Endothelial cell of umbilical vein (primary cell): ENCODE measurements around the gene MTNR1B. TPM values are rescaled to one million over a fixed set of nuclear protein-coding genes. Genes with fewer than 3 reads are reported as not detected.

Source experiments
- BruUV-seq: library from RNA; stranded (reverse); fragments of 400-500 nt; replicated peaks from 2 replicates; lab custom pipeline; 2021; lab: Mats Ljungman, UMichigan
- CTCF ChIA-PET: fragments of 300-600, 350-600 bp; sonication (Branson Sonifier 250); formaldehyde crosslinking; loops from one replicate; lab custom pipeline; 2021; ENCODE audit warnings: antibody characterized with exemption, inconsistent platforms; lab: Charles Lee
- POLR2A ChIA-PET: fragments of 300-600, 350-600 bp; sonication (Branson Sonifier 250); formaldehyde crosslinking; loops from one replicate; lab custom pipeline; 2021; ENCODE audit warnings: antibody characterized with exemption, inconsistent platforms; lab: Charles Lee
- DNase-seq: peaks from one replicate; pipeline ENCODE4 v3.0.0-alpha.2; 2011; ENCODE audit warnings: low read depth, low spot score
- FAIRE-seq: peaks from 2 replicates; lab custom pipeline; 2011; peaks lifted over from hg19 to GRCh38; lab: Jason Lieb, UNC
- H2AFZ ChIP-seq: 2 replicates; pipeline ENCODE4 v1.6.0; 2012; ENCODE audit warnings: low read depth, low read length, control low read depth, inconsistent platforms
- H3K27ac ChIP-seq: 2 replicates; pipeline ENCODE4 v1.5.1; 2011; ENCODE audit warnings: low read depth, mild to moderate bottlenecking, control low read depth, low read length, moderate library complexity; ENCODE audit not compliant: insufficient read depth
- H3K27me3 ChIP-seq, 2 experiments: 2 replicates each; pipeline versions ENCODE4 v1.6.0 to v1.6.1; 2011; ENCODE audit warnings: low read length in 2 of 2, mixed read lengths in 1 of 2; ENCODE audit not compliant: control insufficient read depth in 2 of 2, insufficient read depth in 2 of 2
- H3K36me3 ChIP-seq, 2 experiments: 2 replicates in 1 of 2; 3 replicates in 1 of 2; pipeline ENCODE4 v1.5.1; 2011; ENCODE audit warnings: low read length in 2 of 2, mild to moderate bottlenecking in 1 of 2, moderate library complexity in 1 of 2; ENCODE audit not compliant: control insufficient read depth in 2 of 2, insufficient read depth in 2 of 2; ENCODE audit errors: extremely low read depth in 1 of 2
- H3K4me1 ChIP-seq: 3 replicates; pipeline ENCODE4 v1.5.1; 2011; ENCODE audit warnings: mild to moderate bottlenecking, low read length; ENCODE audit not compliant: control insufficient read depth, insufficient read depth; ENCODE audit errors: extremely low read depth
- H3K4me2 ChIP-seq: 2 replicates; pipeline ENCODE4 v1.6.1; 2011; ENCODE audit warnings: low read length, control low read depth, mixed read lengths; ENCODE audit not compliant: insufficient read depth
- H3K4me3 ChIP-seq, 3 experiments: fragments of 200-600 bp in 1 of 3; sonication (generic), shearing (Covaris generic) in 1 of 3; replicated peaks in 1 of 3; 2 replicates each; pipeline ENCODE4 v1.5.1; 2011 to 2016; ENCODE audit warnings: control low read depth in 3 of 3, low read length in 3 of 3, mild to moderate bottlenecking in 2 of 3, inconsistent platforms in 1 of 3, low read depth in 1 of 3, moderate library complexity in 1 of 3; ENCODE audit not compliant: insufficient read depth in 1 of 3
- H3K79me2 ChIP-seq: 2 replicates; pipeline ENCODE4 v1.6.0; 2012; ENCODE audit warnings: low read length, inconsistent platforms; ENCODE audit not compliant: control insufficient read depth, insufficient read depth
- H3K9ac ChIP-seq: replicated peaks from 2 replicates; pipeline ENCODE3; 2011; ENCODE audit warnings: low read length, control low read depth; ENCODE audit not compliant: insufficient read depth; ENCODE audit errors: extremely low read depth
- H3K9me1 ChIP-seq: replicated peaks from 3 replicates; pipeline ENCODE4 v1.6.0; 2011; ENCODE audit warnings: mild to moderate bottlenecking, low read length; ENCODE audit not compliant: control insufficient read depth, insufficient read depth; ENCODE audit errors: extremely low read depth
- H3K9me3 ChIP-seq: replicated peaks from 2 replicates; pipeline ENCODE4 v1.5.1; 2012; ENCODE audit warnings: low read length, inconsistent platforms; ENCODE audit not compliant: control insufficient read depth, insufficient read depth
- H4K20me1 ChIP-seq: replicated peaks from 2 replicates; pipeline ENCODE3; 2011; ENCODE audit warnings: mild to moderate bottlenecking, low read length; ENCODE audit not compliant: control insufficient read depth, insufficient read depth; ENCODE audit errors: extremely low read depth
- EZH2 ChIP-seq: IDR thresholded peaks from 2 replicates; pipeline ENCODE4 v1.6.1; 2012; ENCODE audit warnings: borderline replicate concordance, low read depth, mild to moderate bottlenecking, moderate library complexity, low read length, inconsistent platforms; ENCODE audit not compliant: severe bottlenecking
- FOS ChIP-seq: IDR thresholded peaks from 2 replicates; pipeline ENCODE4 v1.6.1; 2011; ENCODE audit warnings: mild to moderate bottlenecking, low read length, moderate library complexity, borderline replicate concordance; ENCODE audit not compliant: insufficient read depth
- GATA2 ChIP-seq: IDR thresholded peaks from 2 replicates; pipeline ENCODE4 v1.7.0; 2011; ENCODE audit warnings: low read depth, mild to moderate bottlenecking, moderate library complexity, mixed read lengths, low read length; ENCODE audit not compliant: insufficient read length, insufficient read depth
- JUN ChIP-seq: IDR thresholded peaks from 2 replicates; pipeline ENCODE4 v1.6.1; 2011; ENCODE audit warnings: borderline replicate concordance, low read depth; ENCODE audit not compliant: insufficient read length, insufficient read depth
- MYC ChIP-seq: IDR thresholded peaks from one replicate; pipeline ENCODE4 v1.6.1; 2011; ENCODE audit warnings: mild to moderate bottlenecking, low read depth, low read length
- POLR2A ChIP-seq: IDR thresholded peaks from 2 replicates; pipeline ENCODE4 v1.6.1; 2012; ENCODE audit warnings: low read depth, mild to moderate bottlenecking, control low read depth, low read length
- POLR2AphosphoS5 ChIP-seq: IDR thresholded peaks from 2 replicates; pipeline ENCODE4 v1.6.1; 2012; ENCODE audit warnings: low read depth, mild to moderate bottlenecking, control low read depth, low read length, moderate library complexity; ENCODE audit not compliant: insufficient read depth
- dilution Hi-C: fragments of 300-500 bp; cut with MboI; formaldehyde crosslinking; loops from one replicate; pipeline ENCODE4 v1.15.0; 2019; ENCODE audit warnings: low sequenced_read_pairs; ENCODE audit not compliant: extremely low pct_ligation_motif_present
- intact Hi-C: fragments of 100-400 bp; cut with micrococcal nuclease; formaldehyde crosslinking; loops from one replicate; pipeline ENCODE4 v1.10.0; 2022
- polyA plus RNA-seq, 4 experiments: library from polyadenylated mRNA; depleted of rRNA in 3 of 4; stranded (reverse) in 3 of 4; unstranded in 1 of 4; fragments of >200 nt; gene quantifications; 2 replicates each; pipeline versions ENCODE4 v1.2.1 to v1.2.3, GENCODE V29; 2011 to 2012; ENCODE audit warnings: missing spikeins in 1 of 4
- total RNA-seq: library from RNA; stranded (reverse); gene quantifications from 2 replicates; pipeline ENCODE4 v1.2.3, GENCODE V29; 2021
- TF ChIP-seq, protein P1 (sequence below): IDR thresholded peaks from 2 replicates; pipeline ENCODE4 v1.6.1; 2011; ENCODE audit not compliant: insufficient read depth, insufficient read length
- TF ChIP-seq, protein P2 (sequence below), 2 donors: IDR thresholded peaks; 1 replicate in 1 of 2; 2 replicates in 1 of 2; pipeline ENCODE4 v1.5.1; 2011; ENCODE audit warnings: low read length in 2 of 2, mild to moderate bottlenecking in 2 of 2, moderate library complexity in 2 of 2, control low read depth in 1 of 2, inconsistent platforms in 1 of 2, low read depth in 1 of 2; ENCODE audit not compliant: insufficient read depth in 1 of 2; ENCODE audit errors: extremely low read depth in 1 of 2

The MTNR1B gene
- total and polyA plus RNA-seq, 2 donors (not counting 3 experiments of a cell fraction or from before 2014, with no cell fraction given): not detected

DNA sequence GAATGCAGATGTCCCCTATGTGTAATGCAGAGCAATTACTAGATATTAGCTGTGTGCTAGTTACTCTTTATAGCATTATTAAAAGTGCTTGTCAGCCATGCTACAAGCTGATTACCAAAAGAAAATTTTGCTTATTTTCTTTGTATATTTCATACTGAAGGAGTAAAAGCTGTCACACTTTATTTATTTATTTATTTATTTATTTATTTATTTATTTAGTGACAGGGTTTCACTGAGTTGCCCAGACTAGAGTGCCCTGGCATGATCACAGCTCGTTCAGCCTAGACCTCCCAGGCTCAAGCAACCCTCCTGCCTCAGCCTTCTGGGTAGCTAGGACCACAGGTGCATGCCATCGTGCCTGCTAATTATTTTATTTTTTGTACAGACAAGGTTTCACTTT, 4.3 kb upstream of the MTNR1B start:
- Histone ChIP-seq H3K36me3 (no peaks in the 10 kb centered on the region), H3K4me3 (no peak overlapping the region), H3K27ac (no peak overlapping the region), H3K4me1 (no peaks in the 10 kb centered on the region), H3K4me2 (no peak overlapping the region), H3K9me1 (no peaks in the 10 kb centered on the region), H3K79me2 (no peaks in the 10 kb centered on the region), H2AFZ (no peak overlapping the region), H3K27me3 (peaks cover 0 to 4% of the 10 kb centered on the region in 2 experiments), H4K20me1 (no peaks in the 10 kb centered on the region), H3K9me3 (no peaks in the 10 kb centered on the region), H3K9ac (no peak overlapping the region)
- TF ChIP-seq GATA2 (no peak), MYC (no peak), EZH2 (no peak), POLR2A (no peak), FOS (no peak), POLR2AphosphoS5 (no peak), JUN (no peak)
- TF ChIP-seq, protein P1, sequence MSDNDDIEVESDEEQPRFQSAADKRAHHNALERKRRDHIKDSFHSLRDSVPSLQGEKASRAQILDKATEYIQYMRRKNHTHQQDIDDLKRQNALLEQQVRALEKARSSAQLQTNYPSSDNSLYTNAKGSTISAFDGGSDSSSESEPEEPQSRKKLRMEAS: no peak
- TF ChIP-seq, protein P2, sequence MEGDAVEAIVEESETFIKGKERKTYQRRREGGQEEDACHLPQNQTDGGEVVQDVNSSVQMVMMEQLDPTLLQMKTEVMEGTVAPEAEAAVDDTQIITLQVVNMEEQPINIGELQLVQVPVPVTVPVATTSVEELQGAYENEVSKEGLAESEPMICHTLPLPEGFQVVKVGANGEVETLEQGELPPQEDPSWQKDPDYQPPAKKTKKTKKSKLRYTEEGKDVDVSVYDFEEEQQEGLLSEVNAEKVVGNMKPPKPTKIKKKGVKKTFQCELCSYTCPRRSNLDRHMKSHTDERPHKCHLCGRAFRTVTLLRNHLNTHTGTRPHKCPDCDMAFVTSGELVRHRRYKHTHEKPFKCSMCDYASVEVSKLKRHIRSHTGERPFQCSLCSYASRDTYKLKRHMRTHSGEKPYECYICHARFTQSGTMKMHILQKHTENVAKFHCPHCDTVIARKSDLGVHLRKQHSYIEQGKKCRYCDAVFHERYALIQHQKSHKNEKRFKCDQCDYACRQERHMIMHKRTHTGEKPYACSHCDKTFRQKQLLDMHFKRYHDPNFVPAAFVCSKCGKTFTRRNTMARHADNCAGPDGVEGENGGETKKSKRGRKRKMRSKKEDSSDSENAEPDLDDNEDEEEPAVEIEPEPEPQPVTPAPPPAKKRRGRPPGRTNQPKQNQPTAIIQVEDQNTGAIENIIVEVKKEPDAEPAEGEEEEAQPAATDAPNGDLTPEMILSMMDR (IDR thresholded peaks at IDR 0.05; ENCODE audit: extremely low read depth in 1 of 2, insufficient read depth in 1 of 2, low read depth in 1 of 2, low read length in 2 of 2): no peak
- dilution Hi-C loops: no loop called here
- FAIRE-seq (no peak), DNase-seq (no peak)
- ChIA-PET CTCF (no interaction called here), POLR2A (no interaction called here)
- no TSS peak for BruUV-seq
- intact Hi-C loops: no loop called here
